Hepatic stellate cell (primary cell): ENCODE data around the gene DUSP3.

ENCODE experiments used
- DNase-seq: peaks from one replicate; pipeline ENCODE4 v3.0.0; 2011; ENCODE audit warnings: low spot score

DUSP3 gene

DNA sequence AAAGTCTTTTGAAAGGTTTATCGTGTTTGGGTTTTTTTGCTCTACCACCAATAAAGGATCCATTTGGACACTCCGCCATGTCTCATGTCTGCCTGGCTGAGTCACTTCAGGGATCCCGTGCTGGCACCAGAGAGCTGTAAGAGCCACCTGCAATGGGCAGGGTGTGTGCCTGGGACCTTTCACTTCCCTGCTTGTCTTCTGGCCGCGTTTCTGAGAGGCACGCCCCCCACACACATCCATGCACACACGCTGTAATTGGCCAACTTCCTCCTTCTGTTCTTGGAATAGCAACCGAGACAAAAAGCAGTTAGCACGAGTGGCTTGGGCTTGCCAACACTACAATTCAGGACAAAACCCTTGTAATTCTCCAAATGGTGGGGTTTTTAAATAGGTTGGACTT lies 10.4 kb downstream of the DUSP3 start:
- DNase-seq, result no peak

DNA sequence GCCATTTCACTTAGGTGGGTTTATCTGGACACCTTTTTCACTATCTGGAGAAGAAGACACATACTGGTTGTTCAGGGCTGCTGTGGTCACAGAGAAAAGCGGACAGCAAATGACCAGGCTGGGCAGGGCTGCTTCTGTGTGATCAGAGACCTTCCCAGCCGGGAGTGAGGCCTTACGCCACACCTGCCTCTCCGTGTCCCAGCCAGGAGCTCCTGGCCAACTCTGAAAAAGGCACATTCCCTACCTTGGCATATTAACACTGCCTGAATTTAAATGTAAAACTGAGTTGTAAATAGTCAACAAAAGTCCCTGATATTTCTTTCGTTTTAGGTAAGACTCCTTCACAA lies 11.1 kb downstream of the DUSP3 start:
- no peak for DNase-seq

DNA sequence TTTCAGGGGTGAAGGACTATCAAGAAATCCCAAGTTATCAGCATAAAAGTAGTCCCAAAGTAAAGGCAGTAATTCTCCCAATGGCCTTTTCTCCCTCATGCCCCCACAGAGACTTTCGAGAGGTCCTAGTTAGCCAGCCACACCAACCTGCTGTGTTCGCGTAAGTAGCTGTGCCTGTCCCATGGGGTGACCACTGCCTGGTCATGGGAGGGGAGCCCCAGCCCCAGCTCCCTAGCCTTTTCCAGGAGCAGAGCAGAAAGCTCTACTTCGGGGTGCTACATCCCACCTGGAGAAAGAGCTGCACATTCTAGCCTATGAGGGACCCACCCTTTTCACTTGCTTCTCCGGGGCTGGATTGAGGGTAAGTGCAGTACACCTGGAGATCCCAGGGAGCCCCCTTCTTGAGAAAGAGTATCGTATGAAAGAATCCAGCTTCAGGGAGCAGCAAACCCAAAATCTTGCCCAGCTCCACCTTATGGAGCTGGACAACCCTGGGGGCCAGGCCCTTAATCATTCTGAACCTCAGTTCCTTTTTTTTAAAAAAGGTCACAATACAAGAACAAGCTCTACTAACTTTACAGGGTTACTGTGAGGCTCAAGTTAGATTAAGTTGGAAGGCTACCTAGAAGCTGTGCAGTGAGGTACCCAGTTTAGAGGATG lies 11.6 kb downstream of the DUSP3 start:
- DNase-seq, result no peak

DNA sequence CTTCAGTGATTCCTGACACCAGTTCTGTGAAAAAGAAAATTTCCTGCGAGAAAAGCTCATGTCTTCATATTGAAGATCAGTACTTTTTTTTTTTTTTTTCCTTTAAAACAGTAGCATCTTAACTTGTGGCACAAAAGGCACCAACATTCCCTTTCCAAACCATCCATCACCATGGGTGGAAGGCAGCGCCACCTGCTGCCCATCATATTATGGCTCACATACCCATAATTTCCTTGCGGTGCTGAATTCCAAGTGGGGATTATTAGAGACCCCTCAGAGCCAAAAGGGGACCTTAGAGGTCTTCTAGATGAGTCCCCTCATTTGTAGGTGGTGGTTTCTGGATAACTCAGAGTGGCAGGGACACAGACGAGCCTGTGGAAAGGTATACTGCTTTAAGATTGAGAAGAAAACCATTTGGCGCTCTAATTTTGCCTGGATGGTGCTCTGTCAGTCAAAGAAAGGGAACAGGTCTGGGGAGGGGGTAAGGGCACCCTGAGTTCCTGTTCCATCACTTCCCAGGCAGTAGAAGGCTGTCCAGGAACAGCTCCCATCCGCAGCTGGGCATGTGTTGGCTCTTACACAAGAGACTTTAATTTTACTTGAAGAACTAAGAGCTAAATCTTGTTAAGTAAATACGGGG lies 12.2 kb downstream of the DUSP3 start:
- peak; percentile 59 for DNase-seq

DNA sequence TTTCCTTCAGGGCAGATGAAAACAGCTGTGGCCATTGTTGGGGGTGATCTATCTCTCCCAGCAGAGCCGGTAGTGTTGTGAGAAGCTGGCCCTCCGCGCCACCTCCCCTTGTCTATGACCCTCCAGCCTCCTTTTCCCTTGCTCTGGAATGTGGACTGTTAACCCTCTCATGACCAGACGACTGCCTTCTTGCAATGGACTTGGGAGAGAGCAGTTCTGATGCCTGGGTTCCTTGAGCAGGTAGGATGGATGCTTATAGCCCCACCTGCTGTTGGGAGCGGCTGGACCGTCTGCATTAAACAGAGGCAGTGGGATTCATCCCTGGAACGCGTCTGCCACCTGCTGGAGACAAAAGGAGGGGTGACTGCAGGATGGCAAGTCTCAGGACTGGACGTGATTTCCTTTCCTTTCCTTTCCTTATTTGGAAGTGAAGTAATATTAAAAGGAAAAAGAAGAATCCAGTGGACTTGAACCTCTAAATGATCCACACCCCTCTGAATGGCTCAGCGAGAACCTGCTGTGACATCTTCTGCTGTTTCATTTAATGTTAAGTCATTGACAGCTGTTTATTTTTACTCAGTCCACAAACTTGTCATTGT lies 18.4 kb downstream of the DUSP3 start:
- DNase-seq, result peak; percentile 92

DNA sequence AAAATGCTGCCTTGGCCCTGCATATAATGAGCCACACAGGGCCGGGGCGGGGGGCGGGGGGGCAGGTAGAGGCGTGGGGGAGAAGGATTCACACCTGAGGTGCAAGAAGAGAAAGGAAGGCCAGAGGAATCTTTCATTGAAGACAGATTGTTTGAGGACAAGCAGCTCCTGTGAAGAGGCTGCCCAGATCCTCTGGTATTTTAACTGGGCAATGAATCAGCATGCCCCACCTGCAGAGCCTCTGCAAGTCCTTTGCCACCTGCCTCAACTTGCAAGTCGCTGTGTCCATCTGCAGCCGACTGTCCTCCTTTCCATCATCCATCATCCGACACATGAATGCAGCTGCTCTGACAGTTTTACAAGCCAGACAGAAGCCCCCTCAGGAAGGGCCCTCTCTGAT lies 18.9 kb downstream of the DUSP3 start:
- DNase-seq, result no peak

DNA sequence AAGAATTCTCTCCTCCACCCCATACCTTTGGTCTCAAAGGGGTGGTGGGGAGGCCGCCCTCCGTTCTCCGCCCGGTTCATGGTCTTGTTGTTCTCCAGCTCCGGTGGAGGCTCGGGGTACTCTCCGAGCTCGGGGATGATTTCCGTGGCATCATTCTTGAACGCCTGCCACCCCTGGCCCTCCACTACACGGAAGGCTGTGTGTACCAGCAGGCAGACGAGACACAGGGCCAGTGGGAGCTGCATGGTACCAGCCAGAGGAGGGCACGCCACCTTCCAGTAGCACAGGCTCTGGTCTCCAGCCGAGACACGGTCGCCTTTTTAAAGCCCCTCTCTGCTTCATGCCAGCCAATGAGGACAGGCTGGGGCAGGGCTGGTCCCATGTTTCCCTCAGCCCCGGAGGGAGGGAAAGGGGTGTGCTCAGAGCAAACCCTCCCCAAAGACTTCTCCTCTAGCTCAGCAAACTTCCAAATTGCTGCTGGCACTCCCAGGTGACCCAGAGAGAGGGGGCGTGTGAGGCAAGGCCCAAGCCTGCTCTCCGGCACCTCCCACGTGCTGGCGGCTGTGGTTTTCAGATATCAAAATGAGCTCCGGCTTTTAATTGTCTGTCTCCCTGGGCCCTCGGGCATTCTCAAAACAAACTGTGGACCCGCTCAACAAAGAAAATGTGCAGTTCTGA lies 20.1 kb downstream of the DUSP3 start, which contains the start of gene SOST:
SOST (minus strand) TSS at position 295 of the 678 bp plus-strand sequence; CDS start at position 245, 50 bp downstream.
- DNase-seq, result no peak

DNA sequence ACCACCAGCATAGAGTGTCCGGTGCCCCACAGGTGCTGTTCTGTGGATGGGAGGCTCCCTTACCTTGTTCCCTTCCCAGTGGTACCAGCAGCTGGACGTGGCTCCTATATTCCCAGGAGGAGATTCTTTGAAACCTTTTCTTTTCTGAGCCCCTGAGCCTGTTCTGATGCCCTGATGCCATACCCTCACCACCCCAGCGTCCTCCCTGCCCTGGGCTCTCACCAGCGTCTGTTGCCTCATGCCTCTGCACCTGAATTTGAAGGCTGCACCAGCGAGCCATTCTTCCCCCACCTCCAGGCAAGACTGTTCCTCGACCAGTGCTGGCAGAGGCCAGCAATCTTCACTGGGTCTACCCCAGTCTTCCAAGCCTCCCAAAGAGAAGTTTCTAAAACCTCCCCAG lies 20.7 kb downstream of the DUSP3 start:
- DNase-seq, result no peak

DNA sequence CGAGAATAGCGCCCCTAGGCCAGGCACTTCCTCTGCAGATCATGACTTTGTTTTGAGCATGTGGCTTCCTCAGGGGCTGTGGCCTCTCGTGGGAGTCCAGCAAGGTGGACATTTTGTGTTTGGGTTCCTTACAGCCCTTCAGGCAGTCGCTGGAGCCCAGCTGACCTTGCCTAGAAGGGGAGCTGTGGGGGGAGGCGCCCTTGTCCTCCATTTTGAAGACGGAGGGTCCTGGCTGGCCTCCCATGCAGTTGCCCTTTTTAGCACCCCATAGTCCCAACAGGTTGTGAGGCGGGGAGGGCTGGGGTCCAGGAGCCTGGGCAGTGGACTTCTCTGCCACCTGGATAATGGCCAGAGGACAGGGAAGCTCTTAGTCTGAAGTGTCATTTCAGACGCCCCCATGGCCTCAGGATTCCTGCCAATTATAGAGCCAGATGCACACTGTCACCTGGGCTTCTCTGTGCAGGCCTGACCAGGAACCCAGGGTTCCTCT lies 21.6 kb downstream of the DUSP3 start:
- DNase-seq, result no peak

DNA sequence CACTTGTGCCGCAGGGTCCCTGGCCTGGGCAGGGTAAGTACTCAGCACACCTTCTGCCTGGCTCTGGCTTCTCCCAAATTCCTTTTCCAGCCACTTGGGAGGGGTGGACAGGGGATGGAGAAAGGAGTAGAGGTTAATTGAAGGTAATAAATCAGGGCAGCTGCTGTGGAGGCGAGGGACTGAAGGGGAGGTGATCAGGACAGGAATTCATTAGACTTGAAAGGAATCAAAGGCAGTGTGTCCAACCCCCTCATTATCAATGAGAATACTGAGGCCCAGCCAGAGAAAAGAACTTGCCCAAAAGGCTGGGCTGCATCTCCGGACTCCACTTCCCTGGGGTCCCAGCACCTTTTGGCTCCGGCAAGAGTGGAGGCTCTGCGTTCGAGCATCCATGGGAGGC lies 22.6 kb downstream of the DUSP3 start:
- no peak for DNase-seq

DNA sequence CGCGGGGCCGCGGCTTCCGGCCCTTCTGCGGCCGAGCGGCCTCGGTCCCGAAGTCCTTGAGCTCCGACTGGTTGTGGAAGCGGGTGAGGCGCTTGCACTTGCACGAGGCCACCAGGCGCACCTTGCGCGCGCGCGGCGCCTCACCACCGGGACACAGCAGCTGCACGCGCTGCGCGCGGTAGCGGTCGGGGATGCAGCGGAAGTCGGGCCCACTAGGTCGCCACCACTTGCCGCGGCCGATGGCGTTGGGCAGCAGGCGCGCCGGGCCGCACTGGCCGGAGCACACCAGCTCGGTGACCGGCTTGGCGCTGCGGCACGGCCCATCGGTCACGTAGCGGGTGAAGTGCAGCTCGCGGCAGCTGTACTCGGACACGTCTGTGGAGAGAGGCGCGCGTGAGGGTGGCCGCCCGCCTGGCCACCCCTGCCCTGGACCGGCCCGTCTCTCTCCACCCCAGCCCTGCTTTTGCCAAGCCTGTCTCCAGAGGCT lies 23.3 kb downstream of the DUSP3 start:
- DNase-seq, result peak; percentile 42

DNA sequence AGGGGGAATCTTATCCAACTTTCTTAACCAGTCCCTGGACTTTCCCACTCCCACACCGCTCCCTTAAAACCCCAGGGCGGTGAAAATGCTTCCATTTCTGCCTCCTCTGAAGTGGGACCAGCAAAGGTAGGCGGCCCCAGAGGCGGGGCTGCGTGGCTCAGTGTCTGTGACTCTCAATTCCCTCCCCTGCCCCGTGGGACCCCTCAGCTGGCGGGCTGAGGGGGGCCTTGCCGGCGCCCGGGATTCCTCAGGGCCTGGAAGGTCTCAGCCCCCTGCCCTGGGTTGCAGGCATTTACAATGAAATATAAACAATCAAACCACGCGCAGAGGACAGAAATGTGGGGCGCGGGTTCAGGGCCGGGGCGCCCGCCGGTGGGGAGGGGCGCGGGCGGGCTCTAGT lies 23.8 kb downstream of the DUSP3 start:
- no peak for DNase-seq

DNA sequence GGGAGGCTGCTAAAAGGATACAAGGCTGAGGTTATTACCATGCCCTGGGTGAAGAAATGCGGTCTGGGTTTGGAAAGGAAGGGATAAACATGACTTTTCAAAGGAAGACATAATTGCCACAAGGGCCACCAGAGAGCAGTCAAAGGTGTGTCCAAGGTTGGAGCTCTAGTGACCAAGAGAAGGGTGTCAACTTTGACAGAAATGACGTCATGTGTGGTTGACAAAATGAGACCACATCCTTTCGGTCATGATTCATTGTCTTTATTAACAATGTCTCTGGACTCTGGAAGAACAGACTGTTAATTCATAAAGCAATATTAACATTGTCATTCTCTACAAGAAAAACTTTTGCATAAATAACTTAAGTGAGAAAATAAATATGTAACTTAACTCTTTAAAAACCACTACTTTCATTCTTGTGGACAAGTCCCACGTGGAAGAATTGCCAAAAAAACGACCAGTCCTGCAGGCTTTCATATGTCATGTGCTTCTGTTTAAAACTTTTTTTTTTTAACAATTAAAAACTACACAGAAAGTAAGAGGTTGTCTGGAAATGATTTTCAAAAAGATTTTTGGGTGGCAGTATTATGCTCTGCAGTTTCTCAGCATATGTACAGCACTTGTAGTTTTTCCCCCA lies 25.2 kb downstream of the DUSP3 start:
- DNase-seq, result no peak

DNA sequence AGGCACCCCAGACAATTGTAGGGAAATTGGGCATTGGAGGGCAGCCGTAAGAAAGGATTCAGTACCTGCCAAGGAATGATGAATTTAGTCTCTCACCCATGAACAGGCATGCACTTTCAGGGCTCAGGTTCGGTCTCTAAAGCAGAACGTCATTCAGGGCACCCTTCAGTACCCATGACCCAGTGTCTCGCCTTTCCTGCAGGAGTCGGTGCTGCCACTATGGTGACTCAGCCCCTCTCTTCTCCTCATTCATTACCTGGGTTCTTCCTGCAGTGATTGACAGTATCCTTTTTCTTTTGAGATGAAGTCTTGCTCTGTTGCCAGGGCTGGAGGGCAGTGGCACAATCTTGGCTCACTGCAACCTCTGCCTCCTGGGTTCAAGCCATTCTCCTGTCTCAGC lies 28.6 kb downstream of the DUSP3 start:
- DNase-seq, result no peak

DNA sequence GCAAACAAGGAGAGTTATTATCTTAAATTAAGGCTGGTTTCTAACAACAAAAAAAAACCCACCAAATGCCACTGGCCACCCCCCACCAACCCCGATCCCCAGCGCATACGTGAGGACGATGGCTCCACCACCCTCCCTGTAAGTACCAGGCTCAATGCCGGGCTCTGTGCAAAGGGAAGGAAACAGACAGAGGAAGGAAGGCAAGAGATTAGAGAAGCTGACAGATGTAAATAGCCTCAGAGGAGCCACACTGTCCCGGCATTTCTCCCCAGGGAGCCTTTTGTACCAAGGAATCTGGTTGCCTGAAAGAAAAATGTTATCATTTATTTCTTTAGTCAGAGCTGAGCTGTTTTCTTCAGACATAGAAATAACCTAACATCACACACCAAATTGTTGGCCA lies 33.2 kb downstream of the DUSP3 start:
- peak; percentile 55 for DNase-seq

DNA sequence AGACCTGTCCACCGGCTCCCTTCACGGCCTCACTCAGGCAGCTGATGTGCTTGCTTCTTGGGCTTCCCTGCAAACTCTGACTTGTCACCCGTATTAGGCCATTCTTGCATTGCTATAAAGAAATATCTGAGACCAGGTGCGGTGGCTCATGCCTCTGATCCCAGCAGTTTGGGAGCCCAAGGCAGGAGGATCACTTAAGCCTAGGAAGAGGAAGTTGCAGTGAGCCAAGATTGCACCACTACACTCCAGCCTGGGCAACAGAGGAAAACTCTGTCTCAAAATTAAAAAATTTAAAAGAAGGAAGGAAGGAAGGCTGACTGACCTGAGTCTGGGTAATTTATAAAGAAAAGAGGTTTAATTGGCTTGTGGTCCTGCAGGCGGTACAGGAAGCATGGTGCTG lies 37.1 kb downstream of the DUSP3 start:
- DNase-seq, result no peak

DNA sequence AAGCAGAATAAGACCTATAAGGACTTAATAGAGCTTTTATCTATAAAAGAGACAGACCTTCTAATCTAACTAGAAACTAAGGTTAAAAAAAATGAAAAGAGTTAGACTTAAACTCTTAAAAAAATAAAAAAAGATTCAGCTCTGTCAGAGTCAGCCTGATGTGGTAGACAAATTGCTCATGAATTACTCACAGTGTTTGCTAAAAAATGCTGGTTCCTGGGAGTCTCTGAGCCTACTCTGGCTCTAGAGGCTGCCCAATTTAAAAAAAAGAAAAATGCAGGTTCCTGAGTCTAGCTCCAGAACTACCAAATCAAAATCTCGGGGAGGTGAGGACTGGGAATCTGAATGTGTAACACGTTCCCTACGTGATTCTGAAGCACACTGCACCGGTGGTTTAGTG lies 38.2 kb downstream of the DUSP3 start:
- DNase-seq, result peak; percentile 82

DNA sequence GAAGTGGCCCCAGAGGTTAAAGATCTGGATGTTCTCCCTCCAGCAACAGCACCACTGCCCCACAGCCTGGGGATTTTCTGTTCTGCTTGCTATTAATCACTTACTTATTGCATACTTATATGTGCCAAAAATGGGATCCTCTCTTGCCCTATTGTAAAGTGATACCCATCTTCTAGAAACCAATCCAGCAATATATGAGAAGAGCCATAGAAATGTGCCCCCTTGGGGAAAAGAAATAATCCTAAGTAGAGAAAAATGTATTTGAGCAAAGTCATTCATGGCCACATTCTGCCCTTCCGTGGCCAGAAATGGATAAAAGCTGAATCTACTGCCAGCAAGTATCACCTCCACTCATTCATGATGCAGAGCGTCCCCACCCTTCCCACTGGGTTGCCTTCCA lies 41.1 kb downstream of the DUSP3 start:
- DNase-seq, result no peak

DNA sequence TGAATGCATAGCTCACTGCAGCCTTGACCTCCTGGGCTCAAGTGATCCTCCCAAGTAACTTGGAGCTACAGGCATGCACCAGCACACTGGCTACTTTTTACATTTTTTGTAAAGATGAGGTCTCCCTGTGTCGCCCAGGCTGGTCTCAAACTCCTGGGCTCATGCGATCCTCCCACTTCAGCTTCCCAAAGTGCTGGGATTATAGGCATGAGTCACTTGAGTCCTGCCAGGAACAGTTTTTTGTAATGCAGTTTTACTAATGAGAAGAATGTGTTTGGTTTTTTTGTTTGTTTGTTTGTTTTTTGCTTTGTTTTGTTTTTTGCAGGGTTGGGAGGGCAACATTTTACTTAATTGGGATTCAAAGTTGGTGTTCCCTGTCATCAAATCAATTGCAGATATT lies 42.4 kb downstream of the DUSP3 start:
- no peak for DNase-seq

DNA sequence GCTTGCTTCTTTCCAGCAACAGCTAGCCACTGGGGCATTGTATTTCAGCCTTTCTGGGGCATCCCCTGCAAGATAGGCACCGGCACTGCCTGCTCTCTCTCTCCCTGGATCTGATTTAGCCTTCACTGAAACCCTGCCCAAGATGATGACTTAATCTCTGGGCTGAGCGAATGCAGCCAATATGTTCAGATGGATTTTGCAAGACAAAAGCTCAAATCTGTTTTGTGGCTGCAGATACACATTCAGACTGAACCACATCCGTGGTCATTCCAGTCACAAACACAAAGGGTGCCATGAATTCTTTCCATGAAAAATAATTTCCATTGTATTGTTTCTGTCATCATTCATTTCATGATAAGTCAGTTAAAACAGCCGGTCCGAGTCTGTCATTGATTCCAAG lies 44.4 kb downstream of the DUSP3 start:
- DNase-seq, result no peak

DNA sequence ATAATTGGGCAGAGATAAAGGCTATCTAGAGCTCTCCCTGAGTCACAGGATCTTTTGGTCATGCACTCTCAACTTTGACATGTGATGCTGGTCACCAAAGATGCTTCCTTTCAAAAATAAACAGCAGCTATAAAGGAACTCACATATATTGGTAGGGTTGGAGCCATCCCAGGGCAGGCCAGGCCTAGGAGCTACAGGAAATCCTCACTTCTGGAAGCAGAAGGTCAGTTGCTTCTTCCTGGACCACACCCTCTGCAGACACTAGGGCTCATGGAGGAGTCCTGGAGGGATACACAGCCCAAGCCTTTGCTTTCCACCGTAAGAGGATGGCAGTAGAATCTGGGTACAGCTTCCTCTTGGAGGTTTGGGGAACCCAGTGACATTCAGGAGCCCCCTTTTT lies 44.8 kb downstream of the DUSP3 start:
- no peak for DNase-seq

DNA sequence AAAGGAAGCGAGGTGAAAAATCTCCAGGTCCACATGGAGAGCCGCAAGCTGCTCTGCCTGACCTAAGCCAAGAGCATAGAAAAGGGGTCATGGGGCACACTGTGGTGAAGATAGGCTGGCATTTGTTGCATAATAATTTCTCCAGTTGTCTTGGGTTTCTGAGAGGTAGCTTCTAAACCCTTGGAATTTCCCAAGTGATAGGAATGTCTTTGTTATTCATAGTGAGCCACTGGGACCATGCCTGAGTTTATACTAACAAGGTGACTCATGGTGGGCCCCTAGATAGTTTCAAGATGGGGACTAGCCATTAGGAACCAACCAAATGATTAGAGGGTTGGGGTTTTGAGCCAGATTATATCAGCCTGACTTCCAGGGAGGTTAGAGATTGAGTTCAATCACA lies 45.8 kb downstream of the DUSP3 start:
- DNase-seq, result no peak
